SK-N-SH (cell line): Measurements from ENCODE around the gene ARHGEF28. TPM values are rescaled to one million over a fixed set of nuclear protein-coding genes. Genes with fewer than 3 reads are reported as not detected.

Source experiments
- CTCF ChIA-PET: fragments of 300-600, 350-600 bp; formaldehyde crosslinking; extraction: SDS; loops from one replicate; lab custom pipeline; 2021; lab: Yijun Ruan, JAX
- POLR2A ChIA-PET: fragments of 350-600 bp; sonication (Branson Sonifier 250); formaldehyde crosslinking; extraction: SDS; loops from one replicate; lab custom pipeline; 2020; ENCODE audit warnings: antibody characterized with exemption, inconsistent platforms; lab: Yijun Ruan, JAX
- DNase-seq: peaks from one replicate; pipeline ENCODE4 v3.0.0; 2012
- H2AFZ ChIP-seq: fragments of 200-600 bp; sonication (generic); 2 replicates; pipeline ENCODE4 v1.8.1; 2016; ENCODE audit warnings: antibody characterized with exemption, mild to moderate bottlenecking, low read depth
- H3F3A ChIP-seq: fragments of 200-600 bp; sonication (generic); replicated peaks from 2 replicates; pipeline ENCODE3; 2016; ENCODE audit warnings: antibody characterized with exemption, mild to moderate bottlenecking; ENCODE audit not compliant: insufficient read depth
- H3K27ac ChIP-seq, 2 experiments: fragments of 200-500 bp in 1 of 2; fragments of 200-600 bp in 1 of 2; sonication (Bioruptor generic) in 1 of 2; sonication (generic), shearing (Covaris generic) in 1 of 2; 2 replicates each; pipeline versions ENCODE4 v1.5.1 to v1.6.1; 2014 to 2016; ENCODE audit warnings: low read depth in 2 of 2, inconsistent platforms in 1 of 2, low read length in 1 of 2, mild to moderate bottlenecking in 1 of 2, mixed read lengths in 1 of 2
- H3K27me3 ChIP-seq: fragments of 200-600 bp; sonication (generic), shearing (Covaris generic); 2 replicates; pipeline ENCODE4 v1.6.1; 2016; ENCODE audit warnings: mixed run types; ENCODE audit not compliant: insufficient read depth
- H3K36me3 ChIP-seq, 2 experiments: fragments of 200-500 bp in 1 of 2; fragments of 200-600 bp in 1 of 2; sonication (Bioruptor generic) in 1 of 2; sonication (generic) in 1 of 2; replicated peaks in 1 of 2; 2 replicates each; pipeline versions ENCODE3 to v1.5.1; 2014 to 2016; ENCODE audit warnings: low read length in 1 of 2, mild to moderate bottlenecking in 1 of 2; ENCODE audit not compliant: insufficient read depth in 2 of 2, control insufficient read depth in 1 of 2
- H3K4me1 ChIP-seq, 2 experiments: fragments of 200-500 bp in 1 of 2; fragments of 200-600 bp in 1 of 2; sonication (Bioruptor generic) in 1 of 2; sonication (generic), shearing (Covaris generic) in 1 of 2; 2 replicates each; pipeline versions ENCODE4 v1.5.1 to v1.6.1; 2014 to 2016; ENCODE audit warnings: low read depth in 1 of 2, low read length in 1 of 2, mixed run types in 1 of 2; ENCODE audit not compliant: insufficient read depth in 2 of 2, control insufficient read depth in 1 of 2
- H3K4me2 ChIP-seq: fragments of 200-600 bp; sonication (generic), shearing (Covaris generic); 2 replicates; pipeline ENCODE4 v1.6.1; 2017; ENCODE audit warnings: mixed run types
- H3K4me3 ChIP-seq, 2 experiments: fragments of 200-500 bp in 1 of 2; fragments of 200-600 bp in 1 of 2; sonication (Bioruptor generic) in 1 of 2; sonication (generic), shearing (Covaris generic) in 1 of 2; 2 replicates each; pipeline versions ENCODE4 v1.5.1 to v1.8.1; 2014 to 2016; ENCODE audit warnings: low read depth in 2 of 2, inconsistent platforms in 1 of 2, low read length in 1 of 2, mild to moderate bottlenecking in 1 of 2, mixed read lengths in 1 of 2, moderate library complexity in 1 of 2
- H3K79me2 ChIP-seq: fragments of 200-600 bp; sonication (generic); 2 replicates; pipeline ENCODE4 v1.8.1; 2017; ENCODE audit warnings: mild to moderate bottlenecking; ENCODE audit not compliant: insufficient read depth
- H3K9ac ChIP-seq: fragments of 200-600 bp; sonication (generic); 2 replicates; pipeline ENCODE4 v1.6.1; 2017; ENCODE audit warnings: mixed run types
- H3K9me2 ChIP-seq: fragments of 200-600 bp; sonication (generic); 2 replicates; pipeline ENCODE4 v1.6.1; 2017; ENCODE audit warnings: mixed run types
- H3K9me3 ChIP-seq: fragments of 200-600 bp; sonication (generic); 2 replicates; pipeline ENCODE4 v1.6.1; 2017; ENCODE audit warnings: mixed run types, mild to moderate bottlenecking, moderate library complexity
- H4K20me1 ChIP-seq: fragments of 200-600 bp; sonication (generic); 2 replicates; pipeline ENCODE4 v1.6.1; 2017; ENCODE audit warnings: mild to moderate bottlenecking, mixed run types; ENCODE audit not compliant: insufficient read depth
- CHD2 ChIP-seq: fragments of 150-350 bp; IDR thresholded peaks from 2 replicates; pipeline ENCODE4 v1.6.1; 2018; ENCODE audit warnings: low read length; ENCODE audit not compliant: partially characterized antibody
- EP300 ChIP-seq, 2 experiments: IDR thresholded peaks; 2 replicates each; pipeline versions ENCODE4 v1.4.0 to v1.6.1; 2012; ENCODE audit warnings: borderline replicate concordance in 1 of 2, low read depth in 1 of 2, low read length in 1 of 2
- EZH2phosphoT487 ChIP-seq: fragments of 200-600 bp; sonication (generic); IDR thresholded peaks from 2 replicates; pipeline ENCODE4 v1.6.1; 2017; ENCODE audit warnings: low read depth, mixed run types, mild to moderate bottlenecking, antibody characterized with exemption, moderate library complexity, borderline replicate concordance
- FOSL2 ChIP-seq: IDR thresholded peaks from 2 replicates; pipeline ENCODE4 v1.4.0; 2012; ENCODE audit warnings: low read depth, mild to moderate bottlenecking, moderate library complexity, borderline replicate concordance
- FOXJ3 ChIP-seq: sonication (generic); formaldehyde crosslinking; IDR thresholded peaks from 2 replicates; pipeline ENCODE4 v1.5.1; 2020; ENCODE audit warnings: mild to moderate bottlenecking, missing genetic modification reagents
- GABPA ChIP-seq: IDR thresholded peaks from 2 replicates; pipeline ENCODE4 v1.4.0; 2012; ENCODE audit warnings: low read depth, mild to moderate bottlenecking
- GATA2 ChIP-seq: sonication (generic); formaldehyde crosslinking; IDR thresholded peaks from 2 replicates; pipeline ENCODE4 v1.5.0; 2020; ENCODE audit warnings: mild to moderate bottlenecking, missing genetic modification reagents
- JUND ChIP-seq: IDR thresholded peaks from 2 replicates; pipeline ENCODE4 v1.4.0; 2012
- MEF2A ChIP-seq: IDR thresholded peaks from 2 replicates; pipeline ENCODE4 v1.4.0; 2012; ENCODE audit warnings: low read depth, borderline replicate concordance
- NFIC ChIP-seq: IDR thresholded peaks from 2 replicates; pipeline ENCODE4 v1.4.0; 2012; ENCODE audit warnings: borderline replicate concordance
- NRF1 ChIP-seq: IDR thresholded peaks from 2 replicates; pipeline ENCODE4 v1.6.1; 2012; ENCODE audit warnings: low read depth, mild to moderate bottlenecking, low read length
- POLR2AphosphoS5 ChIP-seq: IDR thresholded peaks from 2 replicates; pipeline ENCODE4 v1.6.1; 2012; ENCODE audit warnings: low read depth, low read length
- RXRA ChIP-seq: IDR thresholded peaks from 2 replicates; pipeline ENCODE4 v1.4.0; 2012; ENCODE audit warnings: low read depth, mild to moderate bottlenecking, borderline replicate concordance
- SIN3A ChIP-seq: IDR thresholded peaks from 2 replicates; pipeline ENCODE4 v1.6.1; 2012; ENCODE audit warnings: low read depth, mild to moderate bottlenecking, low read length, moderate library complexity, borderline replicate concordance
- SMC3 ChIP-seq: IDR thresholded peaks from 2 replicates; pipeline ENCODE4 v1.6.1; 2012; ENCODE audit warnings: low read depth, low read length, improper control_type of control experiment
- TAF1 ChIP-seq: IDR thresholded peaks from 2 replicates; pipeline ENCODE4 v1.6.1; 2012; ENCODE audit warnings: low read depth, mild to moderate bottlenecking, low read length, moderate library complexity, borderline replicate concordance
- WGBS: methylation state at CpG from one replicate; pipeline ENCODE4 v1.1.6; 2017; ENCODE audit warnings: low lambda C conversion rate; 5-methylcytosine and 5-hydroxymethylcytosine counted together
- polyA plus RNA-seq, 3 experiments: library from polyadenylated mRNA; depleted of rRNA; stranded (reverse); fragments of >200 nt; gene quantifications; 2 replicates each; pipeline ENCODE4 v1.2.3, GENCODE V29; 2012
- TF ChIP-seq, protein P1 (sequence below): fragments of 200-600 bp; sonication (generic); IDR thresholded peaks from 2 replicates; pipeline ENCODE4 v1.6.1; 2017; ENCODE audit warnings: antibody characterized with exemption, mild to moderate bottlenecking, moderate library complexity
- TF ChIP-seq, protein P2 (sequence below): IDR thresholded peaks from 2 replicates; pipeline ENCODE4; 2012
- TF ChIP-seq, protein P3 (sequence below): IDR thresholded peaks from 2 replicates; pipeline ENCODE4 v1.4.0; 2012; ENCODE audit warnings: low read depth
- TF ChIP-seq, protein P4 (sequence below): IDR thresholded peaks from 2 replicates; pipeline ENCODE4 v1.4.0; 2012; ENCODE audit warnings: low read depth, borderline replicate concordance
- TF ChIP-seq, protein P5 (sequence below): IDR thresholded peaks from 2 replicates; pipeline ENCODE4 v1.4.0; 2012; ENCODE audit warnings: low read depth, borderline replicate concordance
- TF ChIP-seq, protein P6 (sequence below): fragments of 150-350 bp; IDR thresholded peaks from 2 replicates; pipeline ENCODE4 v1.6.1; 2016; ENCODE audit warnings: mild to moderate bottlenecking, low read depth, low read length

The ARHGEF28 gene
- polyA plus RNA-seq, 1 of the 3 experiments (the other 2 are of a cell fraction) = 4.2 TPM

DNA sequence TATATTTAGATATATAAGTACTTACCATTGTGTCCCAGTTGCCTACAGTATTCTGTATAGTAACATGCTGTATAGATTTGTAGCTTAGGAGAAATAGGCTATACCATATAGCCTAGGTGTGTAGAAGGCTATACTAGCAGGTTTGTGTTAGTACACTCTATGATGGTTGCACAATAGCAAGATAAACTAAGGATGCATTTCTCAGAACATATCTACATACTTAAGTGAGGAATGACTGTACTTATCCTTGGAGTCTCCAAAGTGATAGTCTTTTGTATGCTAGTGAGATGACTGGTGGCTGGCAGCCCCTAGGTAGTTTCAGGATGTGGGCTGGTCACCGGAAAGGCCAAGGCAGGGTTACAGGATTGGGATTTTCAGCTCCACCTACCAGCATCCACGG lies 208.7 kb downstream of the ARHGEF28 start:
- no peaks in the 10 kb centered on the region for H3K9me3 ChIP-seq
- H3K4me2 ChIP-seq = no peak overlapping the region
- H2AFZ ChIP-seq = no peak overlapping the region
- 100% methylated on average over 1 of the region's 2 CpGs for WGBS
- no peaks in the 10 kb centered on the region for H3K27me3 ChIP-seq
- no peak for DNase-seq
- no peaks in the 10 kb centered on the region for H3K9me2 ChIP-seq
- no peak overlapping the region for H3K27ac ChIP-seq
- no peak overlapping the region for H3K9ac ChIP-seq
- H3K79me2 ChIP-seq = no peaks in the 10 kb centered on the region
- no peaks in the 10 kb centered on the region for H3K4me1 ChIP-seq
- no peaks in the 10 kb centered on the region for H4K20me1 ChIP-seq
- POLR2A ChIA-PET = no interaction called here
- H3K4me3 ChIP-seq = no peak overlapping the region
- CTCF ChIA-PET = no interaction called here
- H3F3A ChIP-seq = no peaks in the 10 kb centered on the region
- H3K36me3 ChIP-seq = no peaks in the 10 kb centered on the region
- TF ChIP-seq FOSL2 (no peak), EP300 (IDR thresholded peaks at IDR 0.05; ENCODE audit: borderline replicate concordance in 1 of 2, low read depth in 1 of 2, low read length in 1 of 2) (no peak), CHD2 (no peak), POLR2AphosphoS5 (no peak), GABPA (no peak), SIN3A (no peak), GATA2 (CRISPR knock-in tag) (no peak), NFIC (no peak), JUND (no peak), EZH2phosphoT487 (no peak), TAF1 (no peak)
- TF ChIP-seq, protein P1, sequence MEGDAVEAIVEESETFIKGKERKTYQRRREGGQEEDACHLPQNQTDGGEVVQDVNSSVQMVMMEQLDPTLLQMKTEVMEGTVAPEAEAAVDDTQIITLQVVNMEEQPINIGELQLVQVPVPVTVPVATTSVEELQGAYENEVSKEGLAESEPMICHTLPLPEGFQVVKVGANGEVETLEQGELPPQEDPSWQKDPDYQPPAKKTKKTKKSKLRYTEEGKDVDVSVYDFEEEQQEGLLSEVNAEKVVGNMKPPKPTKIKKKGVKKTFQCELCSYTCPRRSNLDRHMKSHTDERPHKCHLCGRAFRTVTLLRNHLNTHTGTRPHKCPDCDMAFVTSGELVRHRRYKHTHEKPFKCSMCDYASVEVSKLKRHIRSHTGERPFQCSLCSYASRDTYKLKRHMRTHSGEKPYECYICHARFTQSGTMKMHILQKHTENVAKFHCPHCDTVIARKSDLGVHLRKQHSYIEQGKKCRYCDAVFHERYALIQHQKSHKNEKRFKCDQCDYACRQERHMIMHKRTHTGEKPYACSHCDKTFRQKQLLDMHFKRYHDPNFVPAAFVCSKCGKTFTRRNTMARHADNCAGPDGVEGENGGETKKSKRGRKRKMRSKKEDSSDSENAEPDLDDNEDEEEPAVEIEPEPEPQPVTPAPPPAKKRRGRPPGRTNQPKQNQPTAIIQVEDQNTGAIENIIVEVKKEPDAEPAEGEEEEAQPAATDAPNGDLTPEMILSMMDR = no peak
- TF ChIP-seq, protein P2, sequence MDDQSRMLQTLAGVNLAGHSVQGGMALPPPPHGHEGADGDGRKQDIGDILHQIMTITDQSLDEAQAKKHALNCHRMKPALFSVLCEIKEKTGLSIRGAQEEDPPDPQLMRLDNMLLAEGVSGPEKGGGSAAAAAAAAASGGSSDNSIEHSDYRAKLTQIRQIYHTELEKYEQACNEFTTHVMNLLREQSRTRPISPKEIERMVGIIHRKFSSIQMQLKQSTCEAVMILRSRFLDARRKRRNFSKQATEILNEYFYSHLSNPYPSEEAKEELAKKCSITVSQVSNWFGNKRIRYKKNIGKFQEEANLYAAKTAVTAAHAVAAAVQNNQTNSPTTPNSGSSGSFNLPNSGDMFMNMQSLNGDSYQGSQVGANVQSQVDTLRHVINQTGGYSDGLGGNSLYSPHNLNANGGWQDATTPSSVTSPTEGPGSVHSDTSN = no peak
- TF ChIP-seq, protein P3, sequence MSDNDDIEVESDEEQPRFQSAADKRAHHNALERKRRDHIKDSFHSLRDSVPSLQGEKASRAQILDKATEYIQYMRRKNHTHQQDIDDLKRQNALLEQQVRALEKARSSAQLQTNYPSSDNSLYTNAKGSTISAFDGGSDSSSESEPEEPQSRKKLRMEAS = no peak
- TF ChIP-seq, protein P4, sequence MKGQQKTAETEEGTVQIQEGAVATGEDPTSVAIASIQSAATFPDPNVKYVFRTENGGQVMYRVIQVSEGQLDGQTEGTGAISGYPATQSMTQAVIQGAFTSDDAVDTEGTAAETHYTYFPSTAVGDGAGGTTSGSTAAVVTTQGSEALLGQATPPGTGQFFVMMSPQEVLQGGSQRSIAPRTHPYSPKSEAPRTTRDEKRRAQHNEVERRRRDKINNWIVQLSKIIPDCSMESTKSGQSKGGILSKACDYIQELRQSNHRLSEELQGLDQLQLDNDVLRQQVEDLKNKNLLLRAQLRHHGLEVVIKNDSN = no peak

DNA sequence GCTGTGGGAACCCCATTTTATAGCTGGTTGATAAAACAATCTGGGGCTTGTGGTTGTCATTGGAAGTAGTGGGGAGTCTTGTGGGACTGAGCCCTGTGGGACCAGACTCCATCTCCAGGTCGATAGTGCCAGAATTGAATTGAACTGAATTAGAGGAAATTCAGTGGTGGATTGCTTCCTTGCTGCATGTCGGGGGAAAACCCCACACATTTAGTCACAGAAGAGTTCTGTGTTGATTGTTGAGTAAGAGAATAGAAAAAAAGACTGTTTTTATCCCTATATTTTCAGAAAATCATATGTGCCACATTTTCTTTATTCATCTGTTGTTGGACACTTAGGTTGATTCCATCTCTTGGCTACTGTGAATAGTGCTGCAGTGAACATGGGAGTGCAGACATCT lies 209.7 kb downstream of the ARHGEF28 start:
- Histone ChIP-seq H3F3A (no peaks in the 10 kb centered on the region), H3K27me3 (no peaks in the 10 kb centered on the region), H3K4me3 (no peak overlapping the region), H3K9me2 (no peaks in the 10 kb centered on the region), H3K27ac (no peak overlapping the region), H3K9ac (no peak overlapping the region), H2AFZ (no peak overlapping the region), H3K79me2 (no peaks in the 10 kb centered on the region), H4K20me1 (no peaks in the 10 kb centered on the region), H3K4me1 (no peaks in the 10 kb centered on the region), H3K36me3 (peaks cover 0 to 4% of the 10 kb centered on the region in 2 experiments), H3K9me3 (no peaks in the 10 kb centered on the region), H3K4me2 (no peak overlapping the region)
- ChIA-PET POLR2A (no interaction called here), CTCF (no interaction called here)
- 65% methylated on average over 2 of the region's 2 CpGs for WGBS
- no peak for DNase-seq
- TF ChIP-seq, protein P5, sequence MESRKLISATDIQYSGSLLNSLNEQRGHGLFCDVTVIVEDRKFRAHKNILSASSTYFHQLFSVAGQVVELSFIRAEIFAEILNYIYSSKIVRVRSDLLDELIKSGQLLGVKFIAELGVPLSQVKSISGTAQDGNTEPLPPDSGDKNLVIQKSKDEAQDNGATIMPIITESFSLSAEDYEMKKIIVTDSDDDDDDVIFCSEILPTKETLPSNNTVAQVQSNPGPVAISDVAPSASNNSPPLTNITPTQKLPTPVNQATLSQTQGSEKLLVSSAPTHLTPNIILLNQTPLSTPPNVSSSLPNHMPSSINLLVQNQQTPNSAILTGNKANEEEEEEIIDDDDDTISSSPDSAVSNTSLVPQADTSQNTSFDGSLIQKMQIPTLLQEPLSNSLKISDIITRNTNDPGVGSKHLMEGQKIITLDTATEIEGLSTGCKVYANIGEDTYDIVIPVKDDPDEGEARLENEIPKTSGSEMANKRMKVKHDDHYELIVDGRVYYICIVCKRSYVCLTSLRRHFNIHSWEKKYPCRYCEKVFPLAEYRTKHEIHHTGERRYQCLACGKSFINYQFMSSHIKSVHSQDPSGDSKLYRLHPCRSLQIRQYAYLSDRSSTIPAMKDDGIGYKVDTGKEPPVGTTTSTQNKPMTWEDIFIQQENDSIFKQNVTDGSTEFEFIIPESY = no peak
- TF ChIP-seq NRF1 (no peak), RXRA (no peak), MEF2A (no peak), SMC3 (no peak), FOXJ3 (no peak)
- TF ChIP-seq, protein P3 = no peak
- TF ChIP-seq, protein P6, sequence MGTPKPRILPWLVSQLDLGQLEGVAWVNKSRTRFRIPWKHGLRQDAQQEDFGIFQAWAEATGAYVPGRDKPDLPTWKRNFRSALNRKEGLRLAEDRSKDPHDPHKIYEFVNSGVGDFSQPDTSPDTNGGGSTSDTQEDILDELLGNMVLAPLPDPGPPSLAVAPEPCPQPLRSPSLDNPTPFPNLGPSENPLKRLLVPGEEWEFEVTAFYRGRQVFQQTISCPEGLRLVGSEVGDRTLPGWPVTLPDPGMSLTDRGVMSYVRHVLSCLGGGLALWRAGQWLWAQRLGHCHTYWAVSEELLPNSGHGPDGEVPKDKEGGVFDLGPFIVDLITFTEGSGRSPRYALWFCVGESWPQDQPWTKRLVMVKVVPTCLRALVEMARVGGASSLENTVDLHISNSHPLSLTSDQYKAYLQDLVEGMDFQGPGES = no peak
